ENCODE data around the gene ATXN1L.
"Not testable (repeated sequence)": the region's sequence is repeated elsewhere in the genome, so short reads cannot be mapped to it uniquely, and the experiment has no call there.

ATXN1L gene

DNA sequence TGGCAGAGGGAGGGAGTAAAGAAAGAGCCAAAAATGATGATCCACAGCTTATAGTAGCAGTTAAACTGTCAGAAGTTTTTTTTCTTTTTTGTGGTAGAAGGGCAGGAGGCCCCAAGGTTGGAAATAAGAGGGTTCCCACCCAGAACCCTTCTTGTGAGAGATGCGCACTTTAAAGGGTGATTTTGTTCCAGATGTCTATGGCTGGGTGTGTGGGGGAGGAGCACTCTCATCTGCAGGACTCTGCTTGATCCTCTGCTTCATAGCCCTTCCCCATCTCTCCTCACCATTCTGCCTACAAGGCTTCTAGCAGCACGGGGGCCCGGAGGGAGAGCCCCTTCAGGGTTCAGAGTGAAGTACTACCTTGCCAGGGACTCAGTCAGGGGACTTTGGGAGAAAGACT, 6.4 kb downstream of the ATXN1L start:
- DNase-seq (ENCODE audit: low read depth in 2 of 2), result no peak

DNA sequence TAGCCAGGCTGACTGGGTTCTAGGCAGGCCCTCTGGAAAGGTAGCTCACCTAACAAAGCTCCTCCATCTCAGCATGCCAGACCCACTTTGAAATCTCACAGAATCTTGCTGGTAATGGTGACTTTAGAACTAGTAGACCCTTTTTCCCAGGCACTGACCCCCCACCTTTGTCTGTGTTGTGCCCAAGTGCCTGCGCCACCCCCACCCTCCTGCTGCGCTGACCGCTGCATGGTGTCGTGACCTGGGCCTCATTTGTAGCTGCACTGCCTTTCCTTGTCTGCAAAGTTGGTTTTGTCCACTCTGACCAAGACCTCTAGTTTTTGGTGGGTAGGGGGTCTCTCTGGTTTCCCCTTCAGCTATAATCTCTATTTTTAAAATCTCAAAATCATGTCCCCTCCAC, 6.8 kb downstream of the ATXN1L start:
- no peak for DNase-seq (ENCODE audit: low read depth in 2 of 2)

DNA sequence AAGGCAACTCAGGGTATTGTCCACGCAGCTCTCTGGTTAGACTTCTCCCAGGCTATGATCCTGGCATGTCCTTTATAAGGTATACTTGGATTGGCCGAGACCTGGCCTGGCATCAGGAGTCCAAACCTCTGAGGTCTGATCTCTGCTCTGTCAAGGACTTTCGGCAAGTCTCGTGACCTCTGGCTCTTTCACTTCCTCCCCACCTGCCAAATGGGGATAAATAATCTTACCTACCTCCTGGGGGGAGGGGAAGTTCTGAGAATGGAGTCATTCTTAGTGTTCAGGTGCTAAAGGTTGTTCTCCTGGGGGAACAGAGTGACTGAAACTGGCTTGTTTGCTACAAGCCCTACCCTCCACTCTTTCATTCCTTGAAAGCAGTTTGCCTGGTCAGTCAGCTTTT, 7.6 kb downstream of the ATXN1L start:
- no peak for DNase-seq (ENCODE audit: low read depth in 2 of 2)

DNA sequence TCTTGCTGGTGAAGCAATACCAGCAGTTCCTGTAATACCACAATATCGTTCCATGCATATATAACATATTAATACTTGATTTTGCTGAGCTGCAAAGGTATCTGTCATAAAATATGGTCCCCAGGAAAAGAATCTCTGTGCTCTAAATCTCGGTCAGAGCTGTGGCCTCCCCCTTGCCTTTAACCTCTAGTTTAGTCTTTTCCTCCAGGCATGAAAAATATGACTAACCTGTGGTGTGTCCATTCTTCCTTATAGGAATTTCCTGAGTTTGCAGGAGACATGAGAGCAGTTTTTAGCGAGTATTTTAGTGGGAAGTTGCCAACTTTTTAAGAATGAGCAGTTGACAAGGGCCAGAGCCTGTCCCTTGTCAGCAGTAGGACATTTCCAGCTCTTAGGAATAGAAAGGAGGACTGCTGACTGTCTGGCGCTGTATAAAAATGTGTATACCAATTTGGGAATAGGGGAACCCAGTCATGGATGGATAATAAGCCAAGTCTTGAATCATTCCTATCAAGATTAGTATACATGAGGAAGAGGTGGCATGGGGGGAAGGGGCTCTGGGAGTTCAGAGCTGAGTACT, 8.7 kb downstream of the ATXN1L start:
- no peak for DNase-seq (ENCODE audit: low read depth in 2 of 2)

DNA sequence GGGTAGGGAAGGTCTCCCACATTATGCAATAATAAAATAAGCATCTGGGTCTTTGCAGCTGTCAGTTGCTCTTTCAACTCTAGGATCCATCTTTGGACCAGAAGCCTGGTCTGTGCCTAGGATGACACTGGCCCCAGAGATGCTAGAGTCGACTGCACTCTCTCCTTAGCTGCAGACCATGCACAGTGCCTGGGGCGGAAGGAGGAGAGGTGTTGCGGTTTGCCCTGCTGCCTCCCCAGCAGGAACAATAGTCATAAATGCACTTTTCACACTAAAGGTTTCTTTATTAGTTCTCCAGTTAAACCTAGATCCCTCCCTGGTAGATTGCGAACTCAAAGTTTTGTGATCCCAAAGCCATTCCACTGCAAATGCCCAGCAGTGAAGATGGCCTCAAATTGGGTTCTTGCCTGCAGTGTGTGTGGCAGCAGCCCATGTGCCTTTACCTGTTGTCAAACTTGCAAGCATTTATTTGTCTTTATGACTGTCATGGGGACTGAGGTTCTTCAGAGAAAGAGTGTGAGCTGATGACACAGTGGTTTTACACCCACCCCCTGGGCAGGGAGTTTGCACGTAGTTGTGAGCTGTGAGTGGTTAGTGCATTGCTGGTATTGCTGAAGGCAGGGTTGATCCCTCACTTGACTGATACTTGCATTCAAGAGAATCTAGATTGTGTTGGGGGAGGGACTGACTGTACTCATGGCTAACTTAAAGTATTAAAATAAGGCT, 10.3 kb downstream of the ATXN1L start:
- DNase-seq (ENCODE audit: low read depth in 2 of 2), result no peak

DNA sequence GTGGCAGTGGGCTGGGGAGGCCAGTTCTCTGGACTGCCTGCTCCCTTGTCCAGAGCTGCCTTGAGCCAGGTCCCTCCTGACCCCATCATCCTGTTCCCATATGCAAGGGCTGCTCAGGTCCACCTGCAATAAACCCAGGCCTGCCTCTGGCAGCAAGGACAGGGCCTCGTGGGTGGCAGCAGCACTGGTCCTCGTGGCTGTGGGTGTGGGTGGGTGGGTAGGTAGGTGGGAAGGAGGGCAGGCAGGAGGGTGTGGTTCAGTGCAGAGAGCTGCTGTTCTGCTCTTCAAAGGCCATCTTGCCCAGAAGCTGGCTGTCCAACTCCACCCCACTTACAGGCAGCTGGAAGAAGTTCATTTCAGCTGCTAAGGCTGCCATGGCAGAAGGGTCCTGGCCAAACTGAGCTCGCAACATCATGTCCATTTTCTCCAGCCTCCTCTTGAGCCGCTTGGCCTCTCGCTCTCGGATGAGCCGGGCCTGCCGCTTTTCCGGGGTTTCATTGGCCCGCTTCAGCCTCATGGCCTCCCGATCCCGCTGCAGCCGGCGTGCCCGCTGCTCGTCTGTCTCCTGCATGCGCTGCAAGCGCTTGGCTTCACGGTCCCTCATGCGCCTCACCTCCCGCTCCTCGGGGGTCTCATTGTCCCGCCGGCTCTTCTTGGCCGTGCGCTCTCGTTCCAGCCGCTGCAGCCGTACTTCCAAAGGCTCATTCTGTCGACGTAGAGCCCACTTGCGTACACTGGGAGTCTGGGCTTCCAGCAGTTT, 14.2 kb downstream of the ATXN1L start:
- no peak for DNase-seq (ENCODE audit: low read depth in 2 of 2)

DNA sequence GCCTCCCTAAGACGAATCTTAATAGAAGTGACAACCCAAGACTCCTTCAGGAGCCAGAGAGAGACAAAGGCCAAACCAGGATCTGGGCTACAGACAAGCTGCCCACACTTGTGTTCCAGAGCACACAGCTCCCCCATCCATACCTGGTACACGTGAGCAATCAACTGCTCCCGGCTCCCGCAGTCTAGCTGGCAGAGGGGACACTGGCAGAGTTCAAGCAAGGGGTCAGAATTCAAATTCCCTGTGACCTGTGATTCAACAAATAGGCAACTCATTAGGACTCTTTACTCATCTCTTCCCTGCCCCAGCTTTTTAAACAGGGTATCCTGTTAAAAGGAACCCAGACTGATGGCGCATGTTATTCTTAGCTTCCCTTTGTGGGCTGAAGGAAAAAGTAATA, 18.2 kb downstream of the ATXN1L start:
- no peak for DNase-seq (ENCODE audit: low read depth in 2 of 2)

DNA sequence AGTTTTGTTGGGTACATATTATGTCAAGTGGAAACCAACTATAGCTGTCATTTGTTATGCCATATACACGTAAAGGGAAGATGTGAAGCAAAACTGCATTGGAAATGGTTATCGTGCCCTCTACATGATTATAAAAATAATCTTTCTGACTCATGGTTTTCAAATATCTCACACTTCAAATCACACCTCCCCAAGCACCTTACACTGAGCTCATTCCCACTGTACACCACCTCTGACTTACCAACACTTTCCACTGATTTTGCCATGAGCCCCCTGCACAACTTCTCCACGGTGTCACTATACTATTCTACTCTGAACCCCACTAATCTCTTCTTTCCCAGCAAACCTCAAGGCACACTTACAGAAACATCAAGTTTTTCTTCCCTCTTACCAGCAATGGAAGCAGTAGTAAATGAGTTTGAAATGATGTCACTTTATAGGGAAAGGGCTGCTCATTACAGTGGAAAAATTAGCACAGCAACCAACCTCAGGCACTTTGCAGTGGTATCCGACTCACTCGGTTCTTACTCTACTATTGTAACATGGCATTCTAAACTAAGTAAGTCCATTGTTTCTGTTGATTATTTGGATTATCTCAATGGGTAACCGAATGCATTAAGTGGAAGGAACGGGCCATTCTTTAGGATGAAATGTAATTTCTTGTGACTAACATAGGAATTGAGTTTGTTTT, 19.5 kb downstream of the ATXN1L start:
- DNase-seq (ENCODE audit: low read depth in 2 of 2), result no peak

DNA sequence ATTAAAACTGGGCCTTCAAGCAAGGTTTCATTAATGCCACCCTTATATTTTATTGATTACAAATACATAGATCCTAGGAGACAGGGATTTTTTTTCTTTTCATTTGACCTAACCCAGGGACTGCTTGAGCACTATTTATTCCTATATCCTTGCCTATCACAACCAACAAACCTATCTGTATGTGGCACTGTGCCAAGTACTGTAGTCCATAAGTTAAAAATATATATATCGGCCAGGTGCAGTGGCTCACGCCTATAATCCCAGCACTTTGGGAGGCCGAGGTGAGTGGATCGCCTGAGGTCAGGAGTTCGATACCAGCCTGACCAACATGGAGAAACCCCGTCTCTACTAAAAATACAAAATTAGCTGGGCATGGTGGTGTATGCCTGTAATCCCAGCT, 21.4 kb downstream of the ATXN1L start:
- not testable (repeated sequence) for DNase-seq (ENCODE audit: low read depth in 2 of 2)

DNA sequence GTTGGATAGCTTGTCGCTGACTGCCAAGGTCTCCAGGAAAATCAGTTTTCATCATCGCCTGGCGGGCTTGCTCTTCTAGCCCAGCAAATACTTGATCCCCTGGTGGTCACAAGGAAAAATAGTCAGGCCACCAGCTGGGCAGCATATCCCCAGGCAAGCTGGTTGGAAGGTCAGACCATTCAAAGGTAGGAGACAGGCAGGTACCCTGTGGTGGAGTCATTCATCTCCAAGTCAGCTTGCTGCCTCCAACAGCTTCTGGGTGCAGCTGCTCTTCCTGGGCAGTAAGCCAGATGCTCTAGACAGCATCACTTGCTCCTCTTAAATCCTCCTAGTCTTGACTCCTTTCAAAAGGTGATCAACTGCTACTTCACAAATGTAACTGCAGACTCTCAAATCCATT, 22.2 kb downstream of the ATXN1L start:
- no peak for DNase-seq (ENCODE audit: low read depth in 2 of 2)

DNA sequence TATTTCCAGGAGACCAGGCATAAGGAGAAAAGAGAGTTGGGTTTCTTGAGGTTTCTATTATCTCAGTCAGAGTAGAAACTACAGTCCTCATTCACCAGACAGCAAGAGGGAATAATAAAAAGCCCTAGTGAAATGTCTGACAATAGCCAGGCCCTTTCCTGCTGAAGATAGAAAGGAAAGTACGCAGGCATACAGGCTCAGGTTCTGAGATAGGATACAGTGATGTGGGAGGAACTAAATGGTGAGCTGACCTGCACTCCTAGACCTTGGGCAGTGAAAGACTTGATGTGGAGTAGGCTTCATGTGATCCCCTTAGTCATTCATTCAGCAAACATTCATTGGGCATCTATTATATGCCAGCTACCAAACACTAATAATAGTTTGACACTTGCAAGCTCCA, 23.3 kb downstream of the ATXN1L start:
- DNase-seq (ENCODE audit: low read depth in 2 of 2), result no peak

DNA sequence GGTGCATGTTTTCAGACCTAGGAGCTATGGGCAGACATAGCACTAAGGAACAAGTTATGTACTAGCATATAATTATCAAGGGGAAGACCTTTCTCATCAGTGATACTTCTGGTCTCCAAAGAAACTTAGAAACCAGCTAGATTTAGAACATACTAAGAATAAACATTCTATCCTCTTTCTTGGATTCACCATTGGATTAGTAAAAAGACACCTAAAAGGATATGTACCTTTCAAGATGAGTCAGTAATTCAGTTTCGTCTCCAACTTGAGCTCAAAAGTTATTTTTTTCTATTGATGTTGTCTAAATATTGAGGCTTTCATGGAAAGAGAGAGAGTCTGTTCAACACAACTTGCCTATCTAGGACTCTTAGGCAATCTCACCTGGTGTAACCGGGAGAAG, 25.0 kb downstream of the ATXN1L start:
- no peak for DNase-seq (ENCODE audit: low read depth in 2 of 2)

DNA sequence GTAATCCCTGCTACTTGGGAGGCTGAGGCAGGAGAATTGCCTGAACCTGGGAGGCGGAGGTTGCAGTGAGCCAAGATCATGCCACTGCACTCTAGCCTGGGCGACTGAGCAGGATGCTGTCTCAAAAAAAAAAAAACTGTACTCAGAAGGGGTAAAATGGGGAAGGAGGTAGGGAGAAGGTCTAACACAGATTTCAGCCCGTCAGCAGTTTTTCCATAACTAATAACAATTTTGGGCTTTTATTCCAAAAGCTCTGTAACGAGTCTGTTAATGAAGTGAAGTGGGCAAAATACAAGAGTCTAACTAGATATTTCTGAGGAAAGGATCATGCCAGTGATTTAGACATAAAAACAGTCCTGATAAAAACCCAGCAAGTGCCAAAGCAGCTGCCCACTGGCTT, 27.4 kb downstream of the ATXN1L start:
- DNase-seq (ENCODE audit: low read depth in 2 of 2), result no peak

DNA sequence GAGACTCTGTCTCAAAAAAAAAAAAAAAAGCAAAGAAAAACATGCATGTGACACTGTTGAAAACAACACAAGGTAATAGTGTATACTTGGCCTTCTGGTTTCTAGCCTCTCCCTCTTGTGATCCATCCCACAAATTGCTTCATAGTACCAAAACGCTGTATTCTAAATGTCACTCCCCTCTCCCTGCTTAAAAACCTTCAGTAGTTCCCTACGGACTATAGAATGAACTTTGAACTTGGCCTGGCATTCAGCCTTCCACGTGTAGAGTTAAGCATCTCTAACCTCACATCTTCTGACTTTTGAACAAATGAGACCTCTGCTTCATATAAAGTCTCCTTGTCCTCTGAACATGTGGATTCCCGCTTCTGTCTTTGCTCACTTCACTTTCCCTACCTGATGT, 33.1 kb downstream of the ATXN1L start:
- no peak for DNase-seq (ENCODE audit: low read depth in 2 of 2)

DNA sequence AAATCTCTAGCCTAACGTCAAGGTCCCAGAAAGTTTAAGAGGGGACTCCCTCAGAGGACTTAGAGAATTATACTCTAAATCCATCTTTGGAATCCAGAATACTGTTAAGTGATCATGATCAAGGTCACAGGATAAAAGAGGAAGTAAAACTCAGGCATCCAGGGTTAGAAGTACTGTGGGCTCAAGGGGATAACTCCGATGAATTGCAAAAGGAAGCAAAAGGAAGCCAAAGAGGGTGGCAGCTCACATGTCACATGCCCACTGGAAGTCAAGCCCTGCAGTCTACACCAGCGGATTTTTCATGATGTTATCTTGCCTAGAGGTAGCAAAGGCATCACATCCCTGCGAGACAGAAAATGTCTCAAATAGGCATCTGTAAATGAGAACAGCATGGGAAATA, 34.4 kb downstream of the ATXN1L start:
- DNase-seq (ENCODE audit: low read depth in 2 of 2), result no peak

DNA sequence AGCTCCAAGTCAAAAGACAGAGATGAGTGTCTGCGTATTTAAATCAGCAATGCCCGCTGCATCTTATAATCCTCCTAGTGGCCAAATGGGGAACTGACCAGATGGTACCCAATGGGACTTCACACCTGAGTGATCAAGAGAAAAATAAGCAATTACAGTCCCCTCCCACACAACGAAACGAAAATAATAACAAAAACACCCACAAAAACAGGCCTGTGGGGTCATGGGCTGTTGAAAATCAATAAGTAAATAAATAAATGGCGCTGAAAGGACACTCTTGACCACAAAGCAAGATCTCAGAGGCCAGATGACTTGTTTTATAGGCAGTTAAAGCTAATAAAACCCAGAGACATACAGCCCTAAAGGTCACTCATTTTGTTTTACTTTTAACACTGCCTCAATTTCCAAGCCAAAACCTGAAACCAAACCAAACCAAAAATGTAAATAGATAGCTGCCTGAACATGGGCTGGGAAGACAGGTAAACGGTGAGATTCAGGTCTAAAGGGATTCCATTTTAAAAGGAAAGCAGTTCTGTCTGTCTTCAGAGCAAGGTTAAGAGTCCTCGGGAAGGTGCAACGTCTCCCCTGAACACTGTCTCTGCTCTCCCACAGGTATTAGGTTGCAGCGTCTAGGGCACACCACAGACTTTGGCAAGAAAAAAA, 36.9 kb downstream of the ATXN1L start:
- DNase-seq (ENCODE audit: low read depth in 2 of 2), result peak; percentile 51 to 71

DNA sequence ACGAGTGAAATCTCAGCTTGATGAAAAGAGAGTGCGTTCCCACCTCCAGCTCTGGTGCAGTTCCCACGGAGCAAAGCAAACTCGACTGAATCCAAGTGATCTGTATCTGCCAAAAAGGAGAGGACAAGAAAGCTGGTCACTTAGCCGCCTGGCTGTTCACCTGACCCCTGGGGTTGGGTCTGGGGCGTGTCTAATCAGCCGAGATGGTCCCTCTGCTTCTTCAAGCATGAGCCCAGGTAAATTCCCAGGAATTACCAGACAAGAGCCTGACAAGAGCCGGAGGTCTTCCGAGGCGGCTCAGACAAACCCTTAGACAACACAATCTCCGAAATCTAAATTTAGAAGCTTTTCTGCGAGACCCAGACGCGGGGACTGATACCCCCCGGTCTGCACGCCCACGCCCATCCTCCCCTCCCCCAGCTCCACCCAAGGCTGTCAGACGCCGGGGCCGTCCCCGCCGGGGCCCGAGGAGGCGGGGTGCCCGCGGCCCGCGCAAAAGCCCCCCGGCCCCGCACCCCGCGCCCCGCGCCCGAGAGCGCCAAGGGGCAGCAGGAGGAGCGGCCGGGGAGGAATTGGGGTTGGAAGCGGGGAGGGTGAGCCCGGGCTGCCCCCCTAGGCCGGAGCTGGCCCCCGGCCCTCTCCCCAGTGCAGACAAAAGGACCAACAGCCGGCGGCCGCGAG, 37.5 kb downstream of the ATXN1L start:
- DNase-seq (ENCODE audit: low read depth in 2 of 2), result peak in 1 of 2 experiments; percentile 28

DNA sequence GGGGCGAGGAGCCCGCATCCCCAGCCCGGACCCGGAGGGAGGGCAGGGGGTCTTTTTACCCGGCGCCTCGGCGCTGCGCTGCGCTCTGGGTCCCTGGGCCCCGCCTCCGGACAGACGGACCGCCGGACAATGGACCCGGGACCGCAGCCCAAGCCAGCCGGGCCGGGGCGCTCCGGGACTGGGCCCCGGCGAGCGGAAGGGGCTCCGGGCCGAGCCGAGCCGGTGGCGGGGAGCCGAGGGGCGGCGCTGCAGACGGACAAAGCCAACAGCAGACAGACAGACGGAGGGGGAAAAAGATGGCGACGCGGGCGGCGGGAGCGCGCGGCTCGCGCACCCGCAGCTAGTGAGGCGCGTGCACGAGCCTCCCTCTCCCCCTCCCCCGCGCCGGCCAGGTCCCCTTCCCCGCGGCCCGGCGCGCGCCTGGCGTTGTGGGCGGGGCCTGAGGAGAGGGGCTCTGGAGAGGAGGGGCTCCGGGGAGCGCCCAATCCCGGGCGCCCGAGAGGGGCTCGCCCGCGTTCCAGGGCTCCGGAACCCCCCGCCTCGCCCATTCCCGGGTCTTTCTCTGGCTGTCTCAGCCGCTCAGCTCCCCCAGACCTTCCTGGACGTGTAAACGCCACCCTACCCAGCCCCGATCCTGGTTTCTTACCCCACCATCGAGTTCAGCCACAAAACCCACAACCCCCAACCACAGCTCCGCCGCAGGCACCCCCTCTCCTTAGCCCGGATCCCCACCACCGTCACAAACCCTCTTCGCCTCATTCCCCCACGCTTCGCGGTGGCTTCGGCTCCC, 38.3 kb downstream of the ATXN1L start, which contains the start of gene ZNF821:
Gene ZNF821, minus strand, starts transcription at position 334 of the 790 bp plus-strand sequence. CDS start 4,236 bp downstream, outside the sequence.
- DNase-seq (ENCODE audit: low read depth in 2 of 2), result peak; percentile 44 to 68

DNA sequence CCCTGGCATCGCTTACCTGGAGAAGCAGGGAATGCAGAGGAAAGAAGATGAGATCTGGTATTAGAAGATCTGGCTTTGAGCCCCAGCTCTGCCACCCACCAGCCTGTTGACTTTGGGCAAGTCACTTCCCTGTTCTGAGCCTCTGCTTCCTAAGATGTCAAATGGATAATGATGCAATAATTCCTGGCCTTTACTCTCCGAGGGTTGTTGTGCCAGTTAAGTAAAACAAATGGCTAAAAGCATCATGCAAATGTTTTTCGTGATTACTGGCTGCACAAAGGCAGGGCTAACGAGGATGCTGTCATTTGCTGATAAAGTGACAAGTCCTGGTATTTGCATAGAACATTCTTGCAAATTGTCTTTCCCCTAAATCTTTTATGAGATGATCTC, 39.5 kb downstream of the ATXN1L start:
- DNase-seq (ENCODE audit: low read depth in 2 of 2), result no peak

DNA sequence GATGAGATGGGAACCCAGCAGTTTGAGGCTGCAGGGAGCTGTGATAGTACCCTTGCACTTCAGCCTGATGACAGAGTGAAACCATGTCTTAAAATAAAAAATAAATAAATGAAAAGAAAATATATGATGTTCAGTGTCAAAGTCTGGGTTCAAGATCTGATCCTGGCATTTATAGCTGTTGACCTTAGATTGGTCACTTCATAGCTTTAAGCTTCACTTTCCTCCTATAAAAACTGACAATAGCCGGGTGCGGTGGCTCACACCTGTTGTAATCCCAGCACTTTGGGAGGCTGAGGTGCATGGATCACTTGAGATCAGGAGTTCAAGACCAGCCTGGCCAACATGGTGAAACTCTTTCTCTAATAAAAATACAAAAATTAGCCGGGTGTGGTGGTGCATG, 43.4 kb downstream of the ATXN1L start:
- no peak for DNase-seq (ENCODE audit: low read depth in 2 of 2)

DNA sequence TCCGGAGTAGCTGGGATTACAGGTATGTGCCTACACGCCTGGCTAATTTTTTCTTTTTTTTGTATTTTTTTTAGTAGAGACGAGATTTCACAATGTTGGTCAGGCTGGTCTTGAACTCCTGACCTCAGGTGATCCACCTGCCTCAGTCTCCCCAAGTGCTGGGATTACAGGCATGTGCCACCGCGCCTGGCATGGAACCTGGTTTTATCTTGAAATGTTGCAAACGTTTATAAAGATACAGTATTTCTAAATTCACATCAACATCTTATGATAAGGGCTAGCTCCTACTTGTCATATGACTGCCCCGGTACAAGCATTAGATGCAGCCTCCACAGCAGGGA, 48.1 kb downstream of the ATXN1L start:
- no peak for DNase-seq (ENCODE audit: low read depth in 2 of 2)
